Ovary (tissue), 9 donors: ENCODE results near the gene TRIM37. TPM values are rescaled to one million over a fixed set of nuclear protein-coding genes. Genes with fewer than 3 reads are reported as not detected.

Experiments used
- DNase-seq, 5 donors: peaks; one replicate each; pipeline ENCODE4 v3.0.0-alpha.2; 2019 to 2020
- H3K27ac ChIP-seq, 2 donors: fragments of 200-600 bp; one replicate each; pipeline versions ENCODE4 v1.5.1 to v1.8.0; 2019 to 2022
- H3K27me3 ChIP-seq: fragments of 200-600 bp; one replicate; pipeline ENCODE4 v1.8.0; 2022
- H3K36me3 ChIP-seq: fragments of 200-600 bp; sonication (generic); one replicate; pipeline ENCODE4 v1.5.1; 2019
- H3K4me1 ChIP-seq: one replicate; pipeline ENCODE4 v1.8.1; 2013; ENCODE audit warnings: mild to moderate bottlenecking, moderate library complexity; ENCODE audit not compliant: insufficient read depth
- H3K4me3 ChIP-seq: fragments of 200-600 bp; sonication (generic); one replicate; pipeline ENCODE4 v1.5.1; 2017
- H3K9me3 ChIP-seq, 2 donors: fragments of 200-600 bp in 1 of 2; sonication (generic) in 1 of 2; one replicate each; pipeline versions ENCODE4 v1.5.1 to v1.8.1; 2013 to 2019; ENCODE audit warnings: mild to moderate bottlenecking in 1 of 2, moderate library complexity in 1 of 2
- CTCF ChIP-seq, 3 donors: fragments of 450-650 bp in 2 of 3; fragments of 200-600 bp in 1 of 3; IDR thresholded peaks; one replicate each; pipeline versions ENCODE4 v1.5.1 to v1.8.0; 2016 to 2022; ENCODE audit warnings: antibody characterized with exemption in 3 of 3, mild to moderate bottlenecking in 1 of 3
- EP300 ChIP-seq: sonication (generic); formaldehyde crosslinking; IDR thresholded peaks from one replicate; pipeline ENCODE4 v1.6.1; 2017; ENCODE audit warnings: antibody characterized with exemption
- POLR2A ChIP-seq: fragments of 450-650 bp; IDR thresholded peaks from one replicate; pipeline ENCODE4 v1.6.1; 2017; ENCODE audit warnings: antibody characterized with exemption, mild to moderate bottlenecking, moderate library complexity
- WGBS, 3 donors: extraction: QIAGEN DNeasy Blood & Tissue Kit in 1 of 3; methylation state at CpG; one replicate each; pipeline versions ENCODE4 v1.1.5 to v1.1.7; 2013 to 2017; 5-methylcytosine and 5-hydroxymethylcytosine counted together
- intact Hi-C, 4 donors: fragments of 100-400 bp; cut with DNase I; formaldehyde crosslinking; loops; one replicate each; pipeline versions ENCODE4 v1.11.0 to v1.15.1; 2022 to 2023
- polyA plus RNA-seq, 2 donors: library from polyadenylated mRNA; stranded (reverse); fragments of 200-250 nt in 1 of 2; fragments of 350-450 nt in 1 of 2; fragmentation: Illumina TruSeq in 1 of 2; extraction: RNeasy Lipid Tissue Mini Kit (QIAGEN cat#74804) in 1 of 2; gene quantifications; one replicate each; pipeline ENCODE4 v1.2.3, GENCODE V29; 2013 to 2014
- total RNA-seq, 7 donors: library from RNA; depleted of rRNA in 2 of 7; stranded (reverse); fragments of >200 nt in 2 of 7; fragmentation: NEBNext Ultra II Directional in 3 of 7; extraction: Animal tissue kit (Norgen Biotek cat#: 25700) in 3 of 7; gene quantifications; one replicate each; pipeline versions ENCODE4 v1.1.0 to v1.2.4, GENCODE V29; 2016 to 2023
- donor health status: DM: no; HTN: no; CAD: no; lungs with moderate emphysema.
- donor health status: DM: no; HTN: no; CAD: no.
- donor health status: Bipolar disorder and iron deficiency.
- donor health status: DM: yes; HTN: yes; CAD: no.
- donor health status: DM: no; HTN: no; CAD: no.
- donor health status: DM: yes; HTN: yes; CAD: no.

TRIM37 gene
- total and polyA plus RNA-seq, 9 donors, result 8.9 to 21.8 (median 16.8) TPM

DNA sequence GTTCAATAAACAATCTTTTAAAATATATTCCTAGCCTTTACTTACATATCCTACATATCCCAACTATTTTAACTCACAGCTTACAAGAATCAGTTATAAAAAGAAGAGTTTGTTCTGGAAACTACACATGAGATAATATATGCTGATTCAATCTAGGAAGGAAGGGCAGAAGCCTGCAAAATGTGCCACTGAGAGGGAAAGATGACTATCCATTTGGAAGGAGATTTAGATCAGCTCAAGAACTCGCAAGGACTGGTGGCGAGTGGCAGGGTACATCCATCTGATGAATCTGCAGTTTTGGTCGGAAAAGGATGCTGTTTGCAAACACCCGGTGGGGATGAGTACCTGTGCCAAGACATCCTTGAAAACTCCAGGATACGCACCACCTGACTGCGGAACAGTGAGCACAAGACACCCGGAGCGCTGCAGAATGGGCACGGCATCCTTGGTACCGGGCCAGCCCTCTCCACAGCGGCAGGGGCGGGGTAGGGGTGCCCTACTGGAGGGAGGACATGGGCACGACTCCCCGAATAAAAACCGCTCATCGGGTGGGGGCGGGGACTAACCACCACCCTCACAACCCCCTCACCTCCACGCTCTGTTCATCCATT lies 723 bp downstream of the TRIM37 start:
- H3K4me3 ChIP-seq, result peak overlapping the region; percentile 67
- TF ChIP-seq CTCF (IDR thresholded peaks at IDR 0.05) (no peak), EP300 (no peak), POLR2A (no peak)
- H3K27ac ChIP-seq, result peak overlapping the region; percentile 63 to 77
- H3K27me3 ChIP-seq, result no peaks in the 10 kb centered on the region
- intact Hi-C loops, result loop anchor here in 1 of 4 donors (5.0 kb wide), 1 partner anchor 46 kb away; no protein-coding TSS in a partner anchor
- H3K9me3 ChIP-seq, result no peaks in the 10 kb centered on the region
- H3K4me1 ChIP-seq, result peaks cover 1% of the 10 kb centered on the region
- peak; percentile 54 to 75 (median 73) for DNase-seq
- 0 to 1% (median 1%) methylated on average over 16 to 18 of the region's 18 CpGs for WGBS, 3 donors
- H3K36me3 ChIP-seq, result no peaks in the 10 kb centered on the region

- no peaks in the 10 kb centered on the region for H3K4me1 ChIP-seq
- DNase-seq, result no peak
- intact Hi-C loops, result no loop called here
- H3K4me3 ChIP-seq, result no peak overlapping the region
- 95 to 100% (median 100%) methylated on average over 1 of the region's 1 CpG for WGBS, 3 donors
- no peak for TF ChIP-seq CTCF (IDR thresholded peaks at IDR 0.05)
- no peak for TF ChIP-seq POLR2A
- no peak overlapping the region for H3K27ac ChIP-seq
- H3K27me3 ChIP-seq, result no peaks in the 10 kb centered on the region
- no peaks in the 10 kb centered on the region for H3K9me3 ChIP-seq
- no peaks in the 10 kb centered on the region for H3K36me3 ChIP-seq
These were observed 5.5 kb downstream of the TRIM37 start for GRCh38 chr17:59101178-59101577.

- no peak for DNase-seq
- intact Hi-C loops, result no loop called here
- Histone ChIP-seq H3K4me3 (no peak overlapping the region), H3K27me3 (no peaks in the 10 kb centered on the region), H3K4me1 (peaks cover 6% of the 10 kb centered on the region), H3K27ac (no peak overlapping the region), H3K9me3 (no peaks in the 10 kb centered on the region), H3K36me3 (no peaks in the 10 kb centered on the region)
- no peak for TF ChIP-seq POLR2A
These were observed 8.8 kb downstream of the TRIM37 start for GRCh38 chr17:59097876-59098275.

DNA sequence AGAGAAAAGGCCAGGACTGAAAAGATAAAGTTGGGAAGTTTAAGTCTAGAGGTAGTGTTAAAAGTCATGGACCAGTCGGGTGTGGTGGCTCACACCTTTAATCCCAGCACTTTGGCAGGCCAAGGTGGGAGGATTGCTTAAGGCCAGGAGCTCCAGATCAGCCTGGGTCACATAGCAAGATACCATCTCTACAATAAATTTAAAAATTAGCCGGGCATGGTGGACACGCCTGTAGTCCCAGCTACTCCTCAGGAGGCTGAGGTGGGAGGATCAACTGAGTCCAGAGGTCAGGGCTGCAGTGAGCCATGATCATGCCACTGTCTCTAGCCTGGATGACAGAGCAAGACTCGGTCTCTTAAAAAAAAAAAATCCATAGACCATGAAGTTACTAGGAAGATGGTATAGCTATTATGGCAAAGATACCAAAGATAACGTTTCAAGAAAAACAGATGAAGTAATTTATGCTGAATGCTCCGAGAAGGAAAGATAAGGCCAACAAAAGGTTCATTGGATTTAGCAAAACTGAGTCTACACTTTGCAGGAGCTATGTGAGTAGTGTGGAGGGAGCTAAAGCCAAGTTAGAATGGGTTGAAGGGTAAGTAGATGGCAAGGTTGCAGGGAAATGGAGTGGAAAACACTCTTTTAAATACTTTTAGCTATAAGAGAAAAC lies 11.7 kb downstream of the TRIM37 start:
- H3K4me1 ChIP-seq, result peaks cover 6% of the 10 kb centered on the region
- H3K9me3 ChIP-seq, result no peaks in the 10 kb centered on the region
- no peaks in the 10 kb centered on the region for H3K27me3 ChIP-seq
- no peaks in the 10 kb centered on the region for H3K36me3 ChIP-seq
- no peak for DNase-seq
- H3K4me3 ChIP-seq, result no peak overlapping the region
- no peak overlapping the region for H3K27ac ChIP-seq
- 83 to 90% (median 89%) methylated on average over 6 of the region's 6 CpGs for WGBS, 3 donors
- intact Hi-C loops, result no loop called here
- TF ChIP-seq EP300 (no peak), CTCF (IDR thresholded peaks at IDR 0.05) (no peak), POLR2A (no peak)

DNA sequence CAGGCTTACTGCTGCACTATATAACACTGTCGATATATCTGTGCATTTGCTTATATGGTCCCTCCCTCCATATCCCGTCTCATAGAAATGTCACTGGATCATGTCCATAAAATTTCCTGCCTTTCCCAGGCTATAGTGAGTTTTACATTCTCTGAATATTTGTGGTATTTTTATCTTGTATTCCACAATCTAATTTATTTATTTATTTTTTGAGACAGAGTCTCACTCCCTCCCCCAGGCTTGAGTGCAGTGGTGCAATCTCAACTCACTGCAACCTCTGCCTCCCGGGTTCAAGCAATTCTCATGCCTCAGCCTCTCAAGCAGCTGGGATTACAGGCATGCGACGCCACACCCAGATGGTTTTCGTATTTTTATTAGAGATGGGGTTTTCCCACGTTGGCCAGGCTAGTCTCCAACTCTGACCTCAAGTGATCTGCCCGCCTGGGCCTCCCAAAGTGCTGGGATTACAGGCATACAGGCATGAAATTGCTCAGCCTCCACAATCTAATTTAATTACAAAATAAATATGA lies 12.9 kb downstream of the TRIM37 start:
- DNase-seq, result peak in 3 of 5 donors; percentile 21 to 53 (median 24)
- Histone ChIP-seq H3K4me1 (peaks cover 6% of the 10 kb centered on the region), H3K9me3 (no peaks in the 10 kb centered on the region), H3K27ac (no peak overlapping the region), H3K27me3 (no peaks in the 10 kb centered on the region), H3K36me3 (no peaks in the 10 kb centered on the region), H3K4me3 (no peak overlapping the region)
- WGBS, 3 donors, result 2 to 6% (median 4%) methylated on average over 8 of the region's 8 CpGs
- intact Hi-C loops, result no loop called here
- TF ChIP-seq EP300, result no peak
- TF ChIP-seq CTCF (IDR thresholded peaks at IDR 0.05), result no peak
- no peak for TF ChIP-seq POLR2A
